ENCODE data around the gene UBE2E2. TPM values are rescaled to one million over a fixed set of nuclear protein-coding genes. Genes with fewer than 3 reads are reported as not detected.

The UBE2E2 gene
- total RNA-seq, 1 donor from 2014 or later, result 115 TPM

DNA sequence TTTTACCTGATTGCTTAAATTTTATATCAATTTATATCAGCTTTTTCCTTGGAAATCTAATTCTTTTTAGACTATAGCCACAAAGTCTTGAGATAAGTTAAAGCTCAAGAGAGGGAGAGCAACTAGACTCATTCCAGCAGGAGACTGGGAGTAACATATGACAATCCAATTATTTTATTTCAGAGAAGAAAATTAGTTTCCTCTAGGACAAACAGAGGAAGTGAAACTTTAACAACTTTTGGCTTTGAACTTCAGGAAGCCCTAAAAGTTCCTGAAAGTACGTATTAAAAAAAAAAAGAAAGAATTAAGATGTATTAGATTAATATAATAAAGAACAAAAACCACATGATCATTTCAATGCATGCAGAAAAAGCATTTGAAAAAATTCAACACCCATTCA is 13.9 kb upstream of the UBE2E2 start:
- H3K27ac ChIP-seq (ENCODE audit: low read depth, low read length), result no peak overlapping the region
- H3K9me3 ChIP-seq (ENCODE audit: control insufficient read depth in 3 of 3, low read length in 3 of 3), result no peaks in the 10 kb centered on the region
- no peaks in the 10 kb centered on the region for H3K4me1 ChIP-seq (ENCODE audit: control insufficient read depth in 3 of 3, insufficient read depth in 3 of 3, low read length in 3 of 3)
- no peaks in the 10 kb centered on the region for H3K27me3 ChIP-seq (ENCODE audit: control insufficient read depth in 3 of 3, insufficient read depth in 3 of 3, low read length in 3 of 3)
- no peaks in the 10 kb centered on the region for H3K36me3 ChIP-seq (ENCODE audit: control insufficient read depth in 3 of 3, insufficient read depth in 3 of 3, low read length in 3 of 3)
- no peak overlapping the region for H3K9ac ChIP-seq (ENCODE audit: low read depth in 1 of 3, low read length in 3 of 3)
- H3K4me3 ChIP-seq (ENCODE audit: low read length in 3 of 3), result no peak overlapping the region

DNA sequence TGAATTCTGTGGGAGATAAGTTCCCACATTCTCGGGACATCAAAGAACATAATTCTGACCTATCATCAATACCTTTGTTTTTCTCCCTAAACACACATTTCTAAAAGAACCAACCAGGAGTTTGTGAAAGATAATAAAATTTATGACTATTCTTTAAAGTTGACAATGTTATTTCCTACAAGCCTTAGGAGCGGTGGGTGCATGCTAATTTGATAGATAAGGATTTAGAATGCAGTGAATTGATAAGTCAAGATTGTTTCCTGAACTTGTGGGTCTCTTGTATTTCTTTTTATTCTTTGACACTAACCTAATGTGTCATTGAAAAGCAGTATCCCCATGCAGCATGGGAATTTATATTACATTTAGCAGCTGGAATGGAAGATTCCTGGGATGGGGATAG is 10.3 kb upstream of the UBE2E2 start:
- no peaks in the 10 kb centered on the region for H3K4me1 ChIP-seq (ENCODE audit: control insufficient read depth in 3 of 3, insufficient read depth in 3 of 3, low read length in 3 of 3)
- no peak overlapping the region for H3K27ac ChIP-seq (ENCODE audit: low read depth, low read length)
- H3K9me3 ChIP-seq (ENCODE audit: control insufficient read depth in 3 of 3, low read length in 3 of 3), result no peaks in the 10 kb centered on the region
- H3K36me3 ChIP-seq (ENCODE audit: control insufficient read depth in 3 of 3, insufficient read depth in 3 of 3, low read length in 3 of 3), result no peaks in the 10 kb centered on the region
- H3K27me3 ChIP-seq (ENCODE audit: control insufficient read depth in 3 of 3, insufficient read depth in 3 of 3, low read length in 3 of 3), result no peaks in the 10 kb centered on the region
- H3K9ac ChIP-seq (ENCODE audit: low read depth in 1 of 3, low read length in 3 of 3), result no peak overlapping the region
- no peak overlapping the region for H3K4me3 ChIP-seq (ENCODE audit: low read length in 3 of 3)

DNA sequence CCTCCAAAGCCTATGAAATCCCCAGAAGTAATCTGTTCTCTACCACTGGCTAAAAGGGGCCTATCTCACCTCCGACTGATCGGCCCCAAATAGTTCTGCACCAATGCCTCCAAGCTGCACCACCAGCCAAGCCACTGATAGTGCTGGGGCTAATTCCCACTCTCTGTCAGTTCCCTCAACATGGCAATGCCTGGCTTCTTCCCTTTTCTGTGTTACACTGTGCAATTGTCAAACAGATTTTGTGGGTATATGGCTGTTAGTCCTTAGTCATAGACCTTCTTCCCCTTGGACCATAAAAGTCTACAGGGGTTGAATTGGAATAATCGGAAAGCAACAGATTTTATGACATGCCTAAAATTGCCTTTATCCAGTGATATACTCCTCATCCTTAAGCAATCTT is 9.3 kb upstream of the UBE2E2 start:
- Histone ChIP-seq H3K36me3 (ENCODE audit: control insufficient read depth in 3 of 3, insufficient read depth in 3 of 3, low read length in 3 of 3) (no peaks in the 10 kb centered on the region), H3K4me3 (ENCODE audit: low read length in 3 of 3) (no peak overlapping the region), H3K27me3 (ENCODE audit: control insufficient read depth in 3 of 3, insufficient read depth in 3 of 3, low read length in 3 of 3) (no peaks in the 10 kb centered on the region), H3K4me1 (ENCODE audit: control insufficient read depth in 3 of 3, insufficient read depth in 3 of 3, low read length in 3 of 3) (peaks cover 0 to 4% (median 0%) of the 10 kb centered on the region in 3 donors), H3K27ac (ENCODE audit: low read depth, low read length) (no peak overlapping the region), H3K9ac (ENCODE audit: low read depth in 1 of 3, low read length in 3 of 3) (no peak overlapping the region), H3K9me3 (ENCODE audit: control insufficient read depth in 3 of 3, low read length in 3 of 3) (no peaks in the 10 kb centered on the region)

DNA sequence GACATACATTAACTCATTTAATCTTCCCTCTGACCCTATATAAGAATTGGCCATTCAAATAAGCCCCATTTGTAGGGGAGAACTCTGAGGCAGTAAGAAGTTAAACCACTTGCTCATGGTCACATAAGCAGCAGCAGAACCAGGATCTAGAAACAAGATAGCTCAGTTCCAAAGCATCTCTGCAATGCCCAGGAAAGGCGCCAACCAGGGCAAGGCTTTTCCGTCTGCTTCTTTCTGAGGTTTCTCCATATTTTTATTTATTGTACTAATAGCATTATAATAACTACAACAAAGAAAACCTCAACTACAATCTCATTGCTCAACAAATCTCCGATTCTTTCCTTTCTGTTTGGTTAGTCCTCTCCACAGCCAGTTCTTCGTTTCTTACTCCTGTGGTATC is 4.3 kb upstream of the UBE2E2 start:
- no peak overlapping the region for H3K27ac ChIP-seq (ENCODE audit: low read depth, low read length)
- H3K36me3 ChIP-seq (ENCODE audit: control insufficient read depth in 3 of 3, insufficient read depth in 3 of 3, low read length in 3 of 3), result no peaks in the 10 kb centered on the region
- H3K9ac ChIP-seq (ENCODE audit: low read depth in 1 of 3, low read length in 3 of 3), result no peak overlapping the region
- H3K4me3 ChIP-seq (ENCODE audit: low read length in 3 of 3), result no peak overlapping the region
- no peaks in the 10 kb centered on the region for H3K27me3 ChIP-seq (ENCODE audit: control insufficient read depth in 3 of 3, insufficient read depth in 3 of 3, low read length in 3 of 3)
- no peaks in the 10 kb centered on the region for H3K9me3 ChIP-seq (ENCODE audit: control insufficient read depth in 3 of 3, low read length in 3 of 3)
- peaks cover 0 to 15% (median 4%) of the 10 kb centered on the region in 3 donors for H3K4me1 ChIP-seq (ENCODE audit: control insufficient read depth in 3 of 3, insufficient read depth in 3 of 3, low read length in 3 of 3)

DNA sequence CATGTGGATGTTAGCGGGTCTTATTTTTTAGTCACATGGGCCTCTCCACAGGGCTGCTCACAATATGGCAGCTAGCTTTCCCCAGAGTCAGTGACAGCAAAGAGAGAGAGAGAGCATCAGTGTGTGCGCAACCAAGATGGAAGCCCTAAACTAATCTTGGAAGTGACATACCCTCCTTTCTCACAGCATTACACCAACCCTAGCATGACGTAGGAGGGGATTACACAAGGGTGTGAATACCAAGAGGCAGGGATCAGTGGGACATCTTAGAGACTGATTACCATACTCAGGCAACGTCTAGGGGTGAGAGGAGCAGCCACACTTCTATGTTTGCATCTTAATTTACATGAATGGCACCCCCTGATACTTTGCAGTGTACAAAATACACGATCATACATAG is 3.5 kb upstream of the UBE2E2 start:
- Histone ChIP-seq H3K27me3 (ENCODE audit: control insufficient read depth in 3 of 3, insufficient read depth in 3 of 3, low read length in 3 of 3) (no peaks in the 10 kb centered on the region), H3K36me3 (ENCODE audit: control insufficient read depth in 3 of 3, insufficient read depth in 3 of 3, low read length in 3 of 3) (no peaks in the 10 kb centered on the region), H3K9ac (ENCODE audit: low read depth in 1 of 3, low read length in 3 of 3) (no peak overlapping the region), H3K4me1 (ENCODE audit: control insufficient read depth in 3 of 3, insufficient read depth in 3 of 3, low read length in 3 of 3) (peaks cover 5 to 21% (median 7%) of the 10 kb centered on the region in 3 donors), H3K4me3 (ENCODE audit: low read length in 3 of 3) (no peak overlapping the region), H3K9me3 (ENCODE audit: control insufficient read depth in 3 of 3, low read length in 3 of 3) (no peaks in the 10 kb centered on the region), H3K27ac (ENCODE audit: low read depth, low read length) (no peak overlapping the region)

DNA sequence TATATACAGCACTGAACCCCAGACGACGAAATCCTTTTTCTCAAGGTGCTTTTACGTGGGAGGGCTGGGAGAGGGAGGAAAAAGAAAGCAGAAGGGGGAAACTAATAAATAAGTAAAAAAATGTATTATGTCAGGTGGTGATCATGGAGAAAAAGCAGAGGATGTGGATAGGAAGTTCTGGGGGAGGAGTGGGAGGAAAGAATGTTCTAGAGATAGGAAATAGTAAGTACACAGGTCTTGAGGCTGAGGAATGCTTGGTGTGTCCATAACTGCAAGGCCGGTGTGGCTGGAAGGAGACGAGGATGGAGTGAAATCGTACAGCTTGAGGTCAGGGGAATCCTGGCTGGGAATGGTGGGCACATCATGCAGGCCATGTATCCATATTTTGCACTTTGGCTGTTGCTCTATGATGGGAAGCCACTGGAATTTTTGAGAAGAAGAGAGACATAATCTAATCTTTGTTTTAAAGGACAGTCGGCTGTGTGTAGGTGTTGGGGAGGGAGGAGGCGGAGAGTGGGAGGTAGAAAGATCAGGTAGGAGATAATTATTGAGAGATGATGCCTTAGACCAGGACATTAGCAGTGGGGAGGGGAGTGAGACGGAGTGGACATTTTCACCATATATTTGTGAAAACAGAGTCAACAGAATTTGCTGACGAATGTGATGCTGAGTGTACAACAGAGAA is 1.8 kb upstream of the UBE2E2 start:
- no peak overlapping the region for H3K9ac ChIP-seq (ENCODE audit: low read depth in 1 of 3, low read length in 3 of 3)
- H3K9me3 ChIP-seq (ENCODE audit: control insufficient read depth in 3 of 3, low read length in 3 of 3), result no peaks in the 10 kb centered on the region
- H3K27me3 ChIP-seq (ENCODE audit: control insufficient read depth in 3 of 3, insufficient read depth in 3 of 3, low read length in 3 of 3), result no peaks in the 10 kb centered on the region
- H3K4me3 ChIP-seq (ENCODE audit: low read length in 3 of 3), result no peak overlapping the region
- H3K4me1 ChIP-seq (ENCODE audit: control insufficient read depth in 3 of 3, insufficient read depth in 3 of 3, low read length in 3 of 3), result peaks cover 8 to 23% (median 9%) of the 10 kb centered on the region in 3 donors
- H3K27ac ChIP-seq (ENCODE audit: low read depth, low read length), result no peak overlapping the region
- no peaks in the 10 kb centered on the region for H3K36me3 ChIP-seq (ENCODE audit: control insufficient read depth in 3 of 3, insufficient read depth in 3 of 3, low read length in 3 of 3)

DNA sequence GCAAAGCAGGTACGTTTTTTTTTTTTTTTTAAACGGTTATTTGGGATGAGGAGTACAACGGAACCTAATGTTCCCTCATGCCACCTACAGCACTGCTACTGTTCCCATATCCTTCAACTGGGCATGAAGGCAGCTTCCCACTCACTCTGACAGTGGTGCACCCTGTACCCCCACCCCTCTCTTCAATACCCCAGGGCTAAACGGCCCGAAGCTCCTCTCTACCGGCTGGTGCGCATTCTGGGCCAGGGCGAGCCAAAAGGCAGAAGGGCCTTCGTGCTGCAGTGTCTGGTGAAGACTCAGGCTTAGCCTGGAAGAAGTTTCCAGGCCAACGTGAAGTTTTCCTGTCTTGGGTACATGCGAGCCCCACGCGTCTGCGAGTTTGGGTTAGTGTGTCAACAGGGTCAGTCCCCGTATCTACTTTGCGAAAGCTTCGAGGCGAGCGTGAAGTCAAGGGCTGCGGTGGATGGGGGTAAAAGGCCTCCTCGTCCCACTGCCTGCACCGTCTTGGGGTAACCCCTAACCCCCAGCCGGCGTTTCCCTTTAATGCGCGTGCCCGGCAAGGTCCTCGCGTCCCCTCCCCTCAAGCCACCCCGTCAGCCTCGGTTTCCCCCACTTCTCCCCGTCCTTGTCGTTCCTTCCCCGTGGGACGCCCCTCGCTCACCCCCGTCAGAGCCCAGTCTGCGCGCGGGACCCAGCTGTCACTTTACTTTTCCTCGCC is 765 bp upstream of the UBE2E2 start:
- H3K9ac ChIP-seq (ENCODE audit: low read depth in 1 of 3, low read length in 3 of 3), result peak overlapping the region; percentile 79 to 92 (median 85)
- peak overlapping the region; percentile 90 for H3K27ac ChIP-seq (ENCODE audit: low read depth, low read length)

DNA sequence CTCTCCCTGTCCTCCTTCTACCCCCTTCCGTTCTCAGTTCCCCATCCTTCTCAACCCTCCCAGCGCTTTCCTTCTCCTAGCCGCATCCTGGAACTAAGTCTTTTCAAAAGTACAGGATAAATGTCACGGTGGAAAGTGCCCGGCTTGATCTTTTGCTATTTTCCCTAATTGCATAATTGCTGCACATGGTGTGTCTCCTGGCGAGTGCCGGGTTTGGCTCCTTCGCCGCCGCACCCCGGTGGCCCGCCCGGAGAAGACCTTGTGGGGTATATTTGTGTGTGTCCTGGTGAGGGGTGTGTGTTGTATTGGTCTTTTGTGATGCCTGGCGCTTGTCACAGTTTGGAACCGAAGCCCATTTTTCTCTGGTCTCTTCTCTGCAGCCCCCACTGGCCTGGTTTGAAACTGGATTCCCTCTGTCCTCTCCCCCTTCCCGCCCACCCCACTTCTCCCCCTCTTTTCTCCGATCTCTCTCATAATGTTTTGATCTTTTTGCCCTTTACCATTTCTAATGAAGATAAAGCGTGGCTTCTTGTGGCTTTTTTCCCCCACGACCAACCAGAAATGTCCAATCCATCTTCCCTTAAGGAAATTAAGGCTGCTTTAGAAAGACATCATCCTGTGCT is 692 bp downstream of the UBE2E2 start:
- Histone ChIP-seq H3K27ac (ENCODE audit: low read depth, low read length) (peak overlapping the region; percentile 90), H3K9ac (ENCODE audit: low read depth in 1 of 3, low read length in 3 of 3) (peak overlapping the region; percentile 85 to 92 (median 86)), H3K36me3 (ENCODE audit: control insufficient read depth in 3 of 3, insufficient read depth in 3 of 3, low read length in 3 of 3) (no peaks in the 10 kb centered on the region), H3K4me3 (ENCODE audit: low read length in 3 of 3) (peak overlapping the region; percentile 80 to 85 (median 85)), H3K27me3 (ENCODE audit: control insufficient read depth in 3 of 3, insufficient read depth in 3 of 3, low read length in 3 of 3) (no peaks in the 10 kb centered on the region), H3K4me1 (ENCODE audit: control insufficient read depth in 3 of 3, insufficient read depth in 3 of 3, low read length in 3 of 3) (peaks cover 9 to 22% (median 11%) of the 10 kb centered on the region in 3 donors), H3K9me3 (ENCODE audit: control insufficient read depth in 3 of 3, low read length in 3 of 3) (no peaks in the 10 kb centered on the region)

More for the DNA sequence above, 765 bp upstream of the UBE2E2 start:
- Histone ChIP-seq H3K4me3 (ENCODE audit: low read length in 3 of 3) (peak overlapping the region; percentile 76 to 85 (median 82)), H3K36me3 (ENCODE audit: control insufficient read depth in 3 of 3, insufficient read depth in 3 of 3, low read length in 3 of 3) (no peaks in the 10 kb centered on the region), H3K9me3 (ENCODE audit: control insufficient read depth in 3 of 3, low read length in 3 of 3) (no peaks in the 10 kb centered on the region), H3K27me3 (ENCODE audit: control insufficient read depth in 3 of 3, insufficient read depth in 3 of 3, low read length in 3 of 3) (no peaks in the 10 kb centered on the region), H3K4me1 (ENCODE audit: control insufficient read depth in 3 of 3, insufficient read depth in 3 of 3, low read length in 3 of 3) (peaks cover 9 to 25% (median 11%) of the 10 kb centered on the region in 3 donors)

DNA sequence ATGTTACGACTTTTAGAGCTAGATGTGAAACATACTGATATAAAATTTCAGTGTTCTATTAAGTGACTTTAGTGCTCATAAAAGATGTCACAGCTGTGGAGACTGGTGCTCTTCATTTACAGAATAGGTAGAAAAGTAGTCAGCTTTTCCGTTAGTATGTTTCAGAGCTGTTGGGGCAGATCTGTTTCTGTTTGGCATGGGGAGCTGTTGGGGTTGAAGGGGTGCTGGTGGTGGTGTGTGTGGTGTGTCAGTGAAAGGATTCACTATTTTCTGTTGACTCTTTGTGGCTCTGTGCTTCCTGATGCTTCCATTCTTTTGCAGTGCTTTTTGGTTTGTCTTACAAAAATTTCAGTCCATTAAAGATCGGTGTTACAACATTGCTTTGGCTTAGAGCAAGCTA is 3.2 kb downstream of the UBE2E2 start:
- Histone ChIP-seq H3K4me3 (ENCODE audit: low read length in 3 of 3) (no peak overlapping the region), H3K4me1 (ENCODE audit: control insufficient read depth in 3 of 3, insufficient read depth in 3 of 3, low read length in 3 of 3) (peaks cover 9 to 22% (median 11%) of the 10 kb centered on the region in 3 donors), H3K9me3 (ENCODE audit: control insufficient read depth in 3 of 3, low read length in 3 of 3) (no peaks in the 10 kb centered on the region), H3K27me3 (ENCODE audit: control insufficient read depth in 3 of 3, insufficient read depth in 3 of 3, low read length in 3 of 3) (no peaks in the 10 kb centered on the region), H3K36me3 (ENCODE audit: control insufficient read depth in 3 of 3, insufficient read depth in 3 of 3, low read length in 3 of 3) (no peaks in the 10 kb centered on the region), H3K27ac (ENCODE audit: low read depth, low read length) (no peak overlapping the region), H3K9ac (ENCODE audit: low read depth in 1 of 3, low read length in 3 of 3) (peak overlapping the region in 1 of 3 donors; percentile 23)

DNA sequence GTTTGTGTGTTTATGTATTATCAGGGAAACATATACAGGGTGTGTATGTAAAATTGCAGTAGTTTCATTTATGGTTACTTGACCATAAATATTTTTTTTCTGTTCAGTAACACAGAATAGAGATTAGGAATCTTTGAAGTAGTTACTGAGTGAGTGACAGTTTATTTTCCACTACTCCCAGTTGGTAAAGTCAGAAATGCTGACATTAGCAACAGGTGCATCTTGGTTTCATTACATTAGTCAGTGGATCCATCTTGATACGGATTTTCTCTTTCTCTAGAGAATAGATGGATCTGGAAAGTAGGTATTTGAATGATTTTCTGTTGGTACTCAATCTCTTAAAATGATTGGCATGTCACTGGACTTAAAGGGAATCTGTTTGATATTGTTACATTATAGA is 6.0 kb downstream of the UBE2E2 start:
- Histone ChIP-seq H3K4me1 (ENCODE audit: control insufficient read depth in 3 of 3, insufficient read depth in 3 of 3, low read length in 3 of 3) (peaks cover 7 to 10% (median 9%) of the 10 kb centered on the region in 3 donors), H3K27ac (ENCODE audit: low read depth, low read length) (no peak overlapping the region), H3K9ac (ENCODE audit: low read depth in 1 of 3, low read length in 3 of 3) (peak overlapping the region in 1 of 3 donors; percentile 2)

More for the DNA sequence above, 6.0 kb downstream of the UBE2E2 start:
- Histone ChIP-seq H3K27me3 (ENCODE audit: control insufficient read depth in 3 of 3, insufficient read depth in 3 of 3, low read length in 3 of 3) (no peaks in the 10 kb centered on the region), H3K4me3 (ENCODE audit: low read length in 3 of 3) (no peak overlapping the region), H3K36me3 (ENCODE audit: control insufficient read depth in 3 of 3, insufficient read depth in 3 of 3, low read length in 3 of 3) (no peaks in the 10 kb centered on the region), H3K9me3 (ENCODE audit: control insufficient read depth in 3 of 3, low read length in 3 of 3) (no peaks in the 10 kb centered on the region)
